Measurements from ENCODE around the gene PBX3. TPM values are rescaled to one million over a fixed set of nuclear protein-coding genes. Genes with fewer than 3 reads are reported as not detected.

PBX3 gene
- total RNA-seq (22.1 and 35.8 TPM in 2 replicates), polyA plus RNA-seq (49.0 and 51.8 TPM in 2 replicates), polyA minus RNA-seq (ENCODE audit: low replicate concordance) (11.9 and 19.7 TPM in 2 replicates)
- 26.0 and 28.4 TPM in 2 replicates for polyA plus RNA-seq (2012)

DNA sequence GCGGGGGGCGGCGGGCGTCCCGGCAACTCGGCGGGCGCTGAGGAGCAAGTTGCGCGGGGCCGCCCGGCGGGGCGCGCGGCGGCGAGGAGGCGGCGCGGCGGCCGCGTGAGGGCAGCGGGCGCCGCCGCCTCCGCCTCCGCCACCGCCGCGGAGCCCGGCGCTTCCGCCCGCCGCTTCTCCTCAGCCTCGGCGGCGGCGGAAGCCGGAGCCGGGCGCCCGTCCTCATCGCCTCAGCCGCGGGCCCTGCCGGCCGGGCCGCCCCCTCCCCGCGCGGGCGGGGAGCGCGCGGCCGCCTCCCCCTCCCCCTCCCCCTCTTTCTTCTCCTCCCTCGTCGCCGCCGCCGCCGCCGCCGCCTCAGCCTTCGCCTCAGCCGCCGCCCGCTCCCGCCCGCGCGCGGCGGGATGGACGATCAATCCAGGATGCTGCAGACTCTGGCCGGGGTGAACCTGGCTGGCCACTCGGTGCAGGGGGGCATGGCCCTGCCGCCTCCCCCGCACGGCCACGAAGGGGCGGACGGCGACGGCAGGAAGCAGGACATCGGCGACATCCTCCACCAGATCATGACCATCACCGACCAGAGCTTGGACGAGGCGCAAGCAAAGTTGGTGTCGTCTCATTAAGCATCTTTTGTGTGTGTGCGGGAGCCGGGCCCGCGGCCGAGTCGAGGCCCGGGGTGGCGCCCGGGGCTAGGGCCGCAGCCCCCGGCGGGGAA lies at the start of gene PBX3:
Gene PBX3 (plus strand): TSS at position 321 of the 712 bp plus-strand sequence.
- no peaks in the 10 kb centered on the region for H4K20me1 ChIP-seq (ENCODE audit: control insufficient read depth, extremely low read depth, insufficient read depth, low read length)
- no peaks in the 10 kb centered on the region for H3K27me3 ChIP-seq (ENCODE audit: control insufficient read depth, insufficient read depth, low read length)
- peak within 1 kb of the TSS; percentile 93 for H3K4me2 ChIP-seq (ENCODE audit: extremely low read depth, insufficient read depth, low read length)
- peak; percentile 41 to 45 for DNase-seq (ENCODE audit: low read depth in 2 of 2)
- peaks cover 47% of the 10 kb centered on the region for H3K79me2 ChIP-seq (ENCODE audit: control insufficient read depth, insufficient read depth, low read length)
- H3K9ac ChIP-seq (ENCODE audit: insufficient read depth, low read length): peak within 1 kb of the TSS; percentile 76
- peak within 1 kb of the TSS; percentile 84 to 96 (median 90) for H3K4me3 ChIP-seq (replicated peaks in 1 of 4; ENCODE audit: control extremely low read depth in 1 of 4, insufficient read depth in 1 of 4, low read depth in 3 of 4, low read length in 4 of 4)
- no peaks in the 10 kb centered on the region for H3K9me3 ChIP-seq (ENCODE audit: control insufficient read depth, insufficient read depth, low read depth, low read length)
- H3K27ac ChIP-seq (ENCODE audit: insufficient read depth, low read length): peak within 1 kb of the TSS; percentile 85
- no peaks in the 10 kb centered on the region for H3K36me3 ChIP-seq (ENCODE audit: control insufficient read depth, insufficient read depth, low read length)
- TF ChIP-seq, protein P1, sequence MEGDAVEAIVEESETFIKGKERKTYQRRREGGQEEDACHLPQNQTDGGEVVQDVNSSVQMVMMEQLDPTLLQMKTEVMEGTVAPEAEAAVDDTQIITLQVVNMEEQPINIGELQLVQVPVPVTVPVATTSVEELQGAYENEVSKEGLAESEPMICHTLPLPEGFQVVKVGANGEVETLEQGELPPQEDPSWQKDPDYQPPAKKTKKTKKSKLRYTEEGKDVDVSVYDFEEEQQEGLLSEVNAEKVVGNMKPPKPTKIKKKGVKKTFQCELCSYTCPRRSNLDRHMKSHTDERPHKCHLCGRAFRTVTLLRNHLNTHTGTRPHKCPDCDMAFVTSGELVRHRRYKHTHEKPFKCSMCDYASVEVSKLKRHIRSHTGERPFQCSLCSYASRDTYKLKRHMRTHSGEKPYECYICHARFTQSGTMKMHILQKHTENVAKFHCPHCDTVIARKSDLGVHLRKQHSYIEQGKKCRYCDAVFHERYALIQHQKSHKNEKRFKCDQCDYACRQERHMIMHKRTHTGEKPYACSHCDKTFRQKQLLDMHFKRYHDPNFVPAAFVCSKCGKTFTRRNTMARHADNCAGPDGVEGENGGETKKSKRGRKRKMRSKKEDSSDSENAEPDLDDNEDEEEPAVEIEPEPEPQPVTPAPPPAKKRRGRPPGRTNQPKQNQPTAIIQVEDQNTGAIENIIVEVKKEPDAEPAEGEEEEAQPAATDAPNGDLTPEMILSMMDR (conservative IDR thresholded peaks at IDR 0.05 in 1 of 2, IDR thresholded peaks at IDR 0.05 in 1 of 2; ENCODE audit: low read depth in 1 of 2, low read length in 2 of 2): no peak
- no peak for TF ChIP-seq EZH2 (IDR thresholded peaks at IDR 0.05; ENCODE audit: low read length, missing control alignments)
- peaks cover 10% of the 10 kb centered on the region for H3K4me1 ChIP-seq (ENCODE audit: control insufficient read depth, extremely low read depth, insufficient read depth, low read length)
- H2AFZ ChIP-seq (ENCODE audit: low read length): peak within 1 kb of the TSS; percentile 79

- peaks cover 78% of the 10 kb centered on the region for H3K79me2 ChIP-seq (ENCODE audit: control insufficient read depth, insufficient read depth, low read length)
- H3K4me3 ChIP-seq (replicated peaks in 1 of 4; ENCODE audit: control extremely low read depth in 1 of 4, insufficient read depth in 1 of 4, low read depth in 3 of 4, low read length in 4 of 4): no peak overlapping the region
- no peak overlapping the region for H2AFZ ChIP-seq (ENCODE audit: low read length)
- no peaks in the 10 kb centered on the region for H4K20me1 ChIP-seq (ENCODE audit: control insufficient read depth, extremely low read depth, insufficient read depth, low read length)
- H3K4me1 ChIP-seq (ENCODE audit: control insufficient read depth, extremely low read depth, insufficient read depth, low read length): no peaks in the 10 kb centered on the region
- H3K9me3 ChIP-seq (ENCODE audit: control insufficient read depth, insufficient read depth, low read depth, low read length): no peaks in the 10 kb centered on the region
- no peak overlapping the region for H3K27ac ChIP-seq (ENCODE audit: insufficient read depth, low read length)
- no peaks in the 10 kb centered on the region for H3K36me3 ChIP-seq (ENCODE audit: control insufficient read depth, insufficient read depth, low read length)
- H3K9ac ChIP-seq (ENCODE audit: insufficient read depth, low read length): no peak overlapping the region
- no peaks in the 10 kb centered on the region for H3K27me3 ChIP-seq (ENCODE audit: control insufficient read depth, insufficient read depth, low read length)
- DNase-seq (ENCODE audit: low read depth in 2 of 2): no peak
- H3K4me2 ChIP-seq (ENCODE audit: extremely low read depth, insufficient read depth, low read length): no peak overlapping the region
- TF ChIP-seq, protein P1 (conservative IDR thresholded peaks at IDR 0.05 in 1 of 2, IDR thresholded peaks at IDR 0.05 in 1 of 2; ENCODE audit: low read depth in 1 of 2, low read length in 2 of 2): no peak
- no peak for TF ChIP-seq EZH2 (IDR thresholded peaks at IDR 0.05; ENCODE audit: low read length, missing control alignments)
Measured at GRCh38 chr9:125699870-125700269, 47.3 kb upstream of the PBX3 start.

GRCh38 chr9:125700791-125701190 lies 46.4 kb upstream of the PBX3 start:
- no peak overlapping the region for H3K4me3 ChIP-seq (replicated peaks in 1 of 4; ENCODE audit: control extremely low read depth in 1 of 4, insufficient read depth in 1 of 4, low read depth in 3 of 4, low read length in 4 of 4)
- no peaks in the 10 kb centered on the region for H4K20me1 ChIP-seq (ENCODE audit: control insufficient read depth, extremely low read depth, insufficient read depth, low read length)
- peak in 1 of 2 donors; percentile 70 for DNase-seq (ENCODE audit: low read depth in 2 of 2)
- no peak overlapping the region for H3K27ac ChIP-seq (ENCODE audit: insufficient read depth, low read length)
- H3K79me2 ChIP-seq (ENCODE audit: control insufficient read depth, insufficient read depth, low read length): peaks cover 78% of the 10 kb centered on the region
- H3K4me1 ChIP-seq (ENCODE audit: control insufficient read depth, extremely low read depth, insufficient read depth, low read length): peaks cover under 1% of the 10 kb centered on the region
- H3K9ac ChIP-seq (ENCODE audit: insufficient read depth, low read length): no peak overlapping the region
- no peak for TF ChIP-seq EZH2 (IDR thresholded peaks at IDR 0.05; ENCODE audit: low read length, missing control alignments)
- TF ChIP-seq, protein P1 (conservative IDR thresholded peaks at IDR 0.05 in 1 of 2, IDR thresholded peaks at IDR 0.05 in 1 of 2; ENCODE audit: low read depth in 1 of 2, low read length in 2 of 2): no peak
- no peak overlapping the region for H2AFZ ChIP-seq (ENCODE audit: low read length)
- H3K9me3 ChIP-seq (ENCODE audit: control insufficient read depth, insufficient read depth, low read depth, low read length): no peaks in the 10 kb centered on the region
- no peaks in the 10 kb centered on the region for H3K27me3 ChIP-seq (ENCODE audit: control insufficient read depth, insufficient read depth, low read length)
- no peak overlapping the region for H3K4me2 ChIP-seq (ENCODE audit: extremely low read depth, insufficient read depth, low read length)
- H3K36me3 ChIP-seq (ENCODE audit: control insufficient read depth, insufficient read depth, low read length): no peaks in the 10 kb centered on the region
